HEK293 (cell line): ENCODE results near the gene EDC3.

Experiments
- BCL11B ChIP-seq: fragments of 450-650 bp; formaldehyde crosslinking; IDR thresholded peaks from 2 replicates; pipeline ENCODE4 v1.5.1; 2016; ENCODE audit warnings: low read depth, missing biosample characterization, missing genetic modification characterization
- FEZF1 ChIP-seq: fragments of 450-650 bp; formaldehyde crosslinking; IDR thresholded peaks from 2 replicates; pipeline ENCODE4 v1.5.1; 2016; ENCODE audit warnings: missing biosample characterization, missing genetic modification characterization
- IKZF3 ChIP-seq: fragments of 450-650 bp; IDR thresholded peaks from 2 replicates; pipeline ENCODE4 v1.5.0; 2018; ENCODE audit warnings: missing biosample characterization, mild to moderate bottlenecking, missing genetic modification characterization, moderate library complexity
- MYNN ChIP-seq: fragments of 450-650 bp; formaldehyde crosslinking; IDR thresholded peaks from 2 replicates; pipeline ENCODE4 v1.5.1; 2016; ENCODE audit warnings: missing biosample characterization, missing genetic modification characterization, borderline replicate concordance
- OSR2 ChIP-seq: fragments of 450-650 bp; formaldehyde crosslinking; IDR thresholded peaks from 2 replicates; pipeline ENCODE4 v1.5.1; 2016; ENCODE audit warnings: missing biosample characterization, missing genetic modification characterization
- SALL2 ChIP-seq: fragments of 450-650 bp; formaldehyde crosslinking; IDR thresholded peaks from 2 replicates; pipeline ENCODE4 v1.5.0; 2017; ENCODE audit warnings: missing biosample characterization, mild to moderate bottlenecking, missing genetic modification characterization, borderline replicate concordance
- YY1 ChIP-seq: fragments of 450-650 bp; formaldehyde crosslinking; IDR thresholded peaks from 2 replicates; pipeline ENCODE4 v1.5.1; 2018; ENCODE audit warnings: missing biosample characterization, missing genetic modification characterization
- YY2 ChIP-seq: fragments of 450-650 bp; formaldehyde crosslinking; IDR thresholded peaks from 2 replicates; pipeline ENCODE4 v1.5.1; 2016; ENCODE audit warnings: missing biosample characterization, missing genetic modification characterization
- ZBTB1 ChIP-seq: fragments of 450-650 bp; formaldehyde crosslinking; IDR thresholded peaks from 2 replicates; pipeline ENCODE4 v1.5.1; 2016; ENCODE audit warnings: missing biosample characterization, missing genetic modification characterization
- ZBTB17 ChIP-seq: fragments of 450-650 bp; formaldehyde crosslinking; IDR thresholded peaks from 2 replicates; pipeline ENCODE4 v1.5.1; 2016; ENCODE audit warnings: missing biosample characterization, missing genetic modification characterization
- ZBTB8A ChIP-seq: fragments of 450-650 bp; formaldehyde crosslinking; IDR thresholded peaks from 2 replicates; pipeline ENCODE4 v1.5.1; 2016; ENCODE audit warnings: missing biosample characterization, missing genetic modification characterization
- ZFP3 ChIP-seq: fragments of 450-650 bp; formaldehyde crosslinking; IDR thresholded peaks from 2 replicates; pipeline ENCODE4 v1.5.1; 2016; ENCODE audit warnings: low read depth, missing biosample characterization, missing genetic modification characterization
- ZFP37 ChIP-seq: fragments of 450-650 bp; formaldehyde crosslinking; IDR thresholded peaks from 2 replicates; pipeline ENCODE4 v1.5.1; 2016; ENCODE audit warnings: missing biosample characterization, missing genetic modification characterization
- ZNF112 ChIP-seq: fragments of 450-650 bp; formaldehyde crosslinking; IDR thresholded peaks from 2 replicates; pipeline ENCODE4 v1.5.0; 2017; ENCODE audit warnings: missing biosample characterization, missing genetic modification characterization
- ZNF132 ChIP-seq: fragments of 450-650 bp; formaldehyde crosslinking; IDR thresholded peaks from 2 replicates; pipeline ENCODE4 v1.5.1; 2017; ENCODE audit warnings: missing biosample characterization, missing genetic modification characterization, borderline replicate concordance
- ZNF2 ChIP-seq: fragments of 450-650 bp; formaldehyde crosslinking; IDR thresholded peaks from 2 replicates; pipeline ENCODE4 v1.5.1; 2016; ENCODE audit warnings: missing biosample characterization, missing genetic modification characterization
- ZNF23 ChIP-seq: fragments of 450-650 bp; formaldehyde crosslinking; IDR thresholded peaks from 2 replicates; pipeline ENCODE4 v1.5.1; 2016; ENCODE audit warnings: missing biosample characterization, missing genetic modification characterization, borderline replicate concordance
- ZNF24 ChIP-seq: fragments of 450-650 bp; formaldehyde crosslinking; IDR thresholded peaks from 2 replicates; pipeline ENCODE4 v1.5.1; 2016; ENCODE audit warnings: missing biosample characterization, missing genetic modification characterization
- ZNF292 ChIP-seq: fragments of 450-650 bp; formaldehyde crosslinking; IDR thresholded peaks from 2 replicates; pipeline ENCODE4 v1.5.1; 2016; ENCODE audit warnings: low read depth, missing biosample characterization, missing genetic modification characterization, borderline replicate concordance
- ZNF37A ChIP-seq: fragments of 450-650 bp; IDR thresholded peaks from 2 replicates; pipeline ENCODE4 v1.5.1; 2018; ENCODE audit warnings: missing biosample characterization, missing genetic modification characterization
- ZNF404 ChIP-seq: fragments of 450-650 bp; formaldehyde crosslinking; IDR thresholded peaks from 2 replicates; pipeline ENCODE4 v1.5.1; 2017; ENCODE audit warnings: missing biosample characterization, missing genetic modification characterization
- ZNF501 ChIP-seq: fragments of 450-650 bp; formaldehyde crosslinking; IDR thresholded peaks from 2 replicates; pipeline ENCODE4 v1.5.1; 2016; ENCODE audit warnings: missing biosample characterization, missing genetic modification characterization
- ZNF510 ChIP-seq: fragments of 450-650 bp; formaldehyde crosslinking; IDR thresholded peaks from 2 replicates; pipeline ENCODE4 v1.5.1; 2018; ENCODE audit warnings: mild to moderate bottlenecking, missing genetic modification characterization, missing biosample characterization; ENCODE audit not compliant: insufficient replicate concordance
- ZNF544 ChIP-seq: fragments of 450-650 bp; formaldehyde crosslinking; IDR thresholded peaks from 2 replicates; pipeline ENCODE4 v1.5.0; 2017; ENCODE audit warnings: missing biosample characterization, missing genetic modification characterization
- ZNF549 ChIP-seq: fragments of 450-650 bp; IDR thresholded peaks from 2 replicates; pipeline ENCODE4 v1.5.1; 2018; ENCODE audit warnings: missing biosample characterization, missing genetic modification characterization, mild to moderate bottlenecking, inconsistent platforms, moderate library complexity
- ZNF558 ChIP-seq: fragments of 450-650 bp; formaldehyde crosslinking; IDR thresholded peaks from 2 replicates; pipeline ENCODE4 v1.5.1; 2016; ENCODE audit warnings: missing biosample characterization, missing genetic modification characterization
- ZNF677 ChIP-seq: fragments of 450-650 bp; IDR thresholded peaks from 2 replicates; pipeline ENCODE4 v1.5.0; 2018; ENCODE audit warnings: missing biosample characterization, mild to moderate bottlenecking, missing genetic modification characterization, moderate library complexity
- ZNF707 ChIP-seq: fragments of 450-650 bp; formaldehyde crosslinking; IDR thresholded peaks from 2 replicates; pipeline ENCODE4 v1.5.1; 2016; ENCODE audit warnings: missing biosample characterization, missing genetic modification characterization
- ZNF76 ChIP-seq: fragments of 450-650 bp; formaldehyde crosslinking; IDR thresholded peaks from 2 replicates; pipeline ENCODE4; 2016; ENCODE audit warnings: low read depth, missing biosample characterization, missing genetic modification characterization, borderline replicate concordance
- ZNF776 ChIP-seq: fragments of 450-650 bp; formaldehyde crosslinking; IDR thresholded peaks from 2 replicates; pipeline ENCODE4 v1.5.0; 2017; ENCODE audit warnings: missing biosample characterization, missing genetic modification characterization, borderline replicate concordance
- ZSCAN30 ChIP-seq: fragments of 450-650 bp; IDR thresholded peaks from 2 replicates; pipeline ENCODE4 v1.5.1; 2018; ENCODE audit warnings: missing biosample characterization, mild to moderate bottlenecking, missing genetic modification characterization, moderate library complexity
- TF ChIP-seq, protein P1 (sequence below): fragments of 450-650 bp; formaldehyde crosslinking; IDR thresholded peaks from 2 replicates; pipeline ENCODE4 v1.5.0; 2017; ENCODE audit warnings: missing biosample characterization, missing genetic modification characterization, borderline replicate concordance
- TF ChIP-seq, protein P2 (sequence below): fragments of 450-650 bp; IDR thresholded peaks from 2 replicates; pipeline ENCODE4 v1.5.1; 2018; ENCODE audit warnings: missing biosample characterization, missing genetic modification characterization
- TF ChIP-seq, protein P3 (sequence below): fragments of 450-650 bp; formaldehyde crosslinking; IDR thresholded peaks from 2 replicates; pipeline ENCODE4 v1.5.1; 2016; ENCODE audit warnings: missing biosample characterization, missing genetic modification characterization
- TF ChIP-seq, protein P4 (sequence below): fragments of 450-650 bp; formaldehyde crosslinking; IDR thresholded peaks from 2 replicates; pipeline ENCODE4 v1.5.1; 2016; ENCODE audit warnings: missing biosample characterization, missing genetic modification characterization

EDC3 gene

DNA sequence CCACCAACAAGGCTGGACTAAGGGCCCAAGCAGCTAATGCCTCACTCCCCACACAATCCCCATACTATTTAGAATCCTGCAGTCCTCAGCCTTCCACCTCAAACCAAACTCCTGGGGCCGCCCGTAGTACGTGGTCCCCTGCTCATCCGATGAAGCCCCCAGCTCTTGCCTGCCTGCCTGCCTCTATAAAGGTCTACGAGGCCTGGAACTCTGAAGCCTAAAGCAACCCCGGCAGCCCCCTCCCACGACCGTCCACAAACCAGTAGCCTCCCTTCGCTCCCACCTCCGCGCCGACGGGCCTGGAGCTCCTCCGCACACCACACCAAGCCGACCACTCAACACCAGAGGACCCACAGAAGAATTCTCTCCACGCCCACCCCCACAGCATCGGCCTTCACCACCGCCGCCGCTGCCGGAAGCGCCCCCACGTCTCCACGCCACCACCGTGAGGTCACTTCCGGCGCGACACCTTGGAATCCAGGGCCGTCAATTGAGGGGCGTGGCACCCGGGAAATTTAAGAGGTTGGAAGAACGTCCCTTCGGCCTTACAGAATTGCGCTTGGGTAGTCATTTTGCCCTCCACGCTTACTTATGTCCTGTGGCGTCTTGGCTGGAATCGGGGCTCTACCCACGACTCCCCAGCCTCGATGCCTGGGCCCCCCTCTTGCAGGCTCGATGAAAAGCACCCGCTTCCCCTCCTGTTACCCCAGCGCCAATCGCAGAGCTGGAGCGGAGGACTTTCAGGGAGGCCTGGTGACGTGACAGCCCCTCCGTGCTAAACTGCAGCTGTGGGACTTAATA is at the start of gene EDC3 (continued):
- TF ChIP-seq, protein P1, sequence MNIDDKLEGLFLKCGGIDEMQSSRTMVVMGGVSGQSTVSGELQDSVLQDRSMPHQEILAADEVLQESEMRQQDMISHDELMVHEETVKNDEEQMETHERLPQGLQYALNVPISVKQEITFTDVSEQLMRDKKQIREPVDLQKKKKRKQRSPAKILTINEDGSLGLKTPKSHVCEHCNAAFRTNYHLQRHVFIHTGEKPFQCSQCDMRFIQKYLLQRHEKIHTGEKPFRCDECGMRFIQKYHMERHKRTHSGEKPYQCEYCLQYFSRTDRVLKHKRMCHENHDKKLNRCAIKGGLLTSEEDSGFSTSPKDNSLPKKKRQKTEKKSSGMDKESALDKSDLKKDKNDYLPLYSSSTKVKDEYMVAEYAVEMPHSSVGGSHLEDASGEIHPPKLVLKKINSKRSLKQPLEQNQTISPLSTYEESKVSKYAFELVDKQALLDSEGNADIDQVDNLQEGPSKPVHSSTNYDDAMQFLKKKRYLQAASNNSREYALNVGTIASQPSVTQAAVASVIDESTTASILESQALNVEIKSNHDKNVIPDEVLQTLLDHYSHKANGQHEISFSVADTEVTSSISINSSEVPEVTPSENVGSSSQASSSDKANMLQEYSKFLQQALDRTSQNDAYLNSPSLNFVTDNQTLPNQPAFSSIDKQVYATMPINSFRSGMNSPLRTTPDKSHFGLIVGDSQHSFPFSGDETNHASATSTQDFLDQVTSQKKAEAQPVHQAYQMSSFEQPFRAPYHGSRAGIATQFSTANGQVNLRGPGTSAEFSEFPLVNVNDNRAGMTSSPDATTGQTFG (tag by site-specific recombination) = no peak
- TF ChIP-seq ZNF76 = peak; percentile 73
- TF ChIP-seq, protein P2, sequence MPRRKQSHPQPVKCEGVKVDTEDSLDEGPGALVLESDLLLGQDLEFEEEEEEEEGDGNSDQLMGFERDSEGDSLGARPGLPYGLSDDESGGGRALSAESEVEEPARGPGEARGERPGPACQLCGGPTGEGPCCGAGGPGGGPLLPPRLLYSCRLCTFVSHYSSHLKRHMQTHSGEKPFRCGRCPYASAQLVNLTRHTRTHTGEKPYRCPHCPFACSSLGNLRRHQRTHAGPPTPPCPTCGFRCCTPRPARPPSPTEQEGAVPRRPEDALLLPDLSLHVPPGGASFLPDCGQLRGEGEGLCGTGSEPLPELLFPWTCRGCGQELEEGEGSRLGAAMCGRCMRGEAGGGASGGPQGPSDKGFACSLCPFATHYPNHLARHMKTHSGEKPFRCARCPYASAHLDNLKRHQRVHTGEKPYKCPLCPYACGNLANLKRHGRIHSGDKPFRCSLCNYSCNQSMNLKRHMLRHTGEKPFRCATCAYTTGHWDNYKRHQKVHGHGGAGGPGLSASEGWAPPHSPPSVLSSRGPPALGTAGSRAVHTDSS (tag by site-specific recombination) = no peak
- no peak; the same call in 1 of the 2 replicates for TF ChIP-seq ZBTB8A
- TF ChIP-seq, protein P3, sequence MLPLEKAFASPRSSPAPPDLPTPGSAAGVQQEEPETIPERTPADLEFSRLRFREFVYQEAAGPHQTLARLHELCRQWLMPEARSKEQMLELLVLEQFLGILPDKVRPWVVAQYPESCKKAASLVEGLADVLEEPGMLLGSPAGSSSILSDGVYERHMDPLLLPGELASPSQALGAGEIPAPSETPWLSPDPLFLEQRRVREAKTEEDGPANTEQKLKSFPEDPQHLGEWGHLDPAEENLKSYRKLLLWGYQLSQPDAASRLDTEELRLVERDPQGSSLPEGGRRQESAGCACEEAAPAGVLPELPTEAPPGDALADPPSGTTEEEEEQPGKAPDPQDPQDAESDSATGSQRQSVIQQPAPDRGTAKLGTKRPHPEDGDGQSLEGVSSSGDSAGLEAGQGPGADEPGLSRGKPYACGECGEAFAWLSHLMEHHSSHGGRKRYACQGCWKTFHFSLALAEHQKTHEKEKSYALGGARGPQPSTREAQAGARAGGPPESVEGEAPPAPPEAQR (tag by site-specific recombination) = no peak
- no peak for TF ChIP-seq ZNF23 (tag by site-specific recombination)
- no peak for TF ChIP-seq ZNF544
- TF ChIP-seq SALL2 (tag by site-specific recombination) = no peak
- TF ChIP-seq YY1 (tag by site-specific recombination) = no peak; the same call in 1 of the 2 replicates
- peak; percentile 72; the same call in 1 of the 2 replicates for TF ChIP-seq IKZF3
- peak; percentile 67 for TF ChIP-seq YY2 (tag by site-specific recombination)
- TF ChIP-seq ZNF549 (tag by site-specific recombination) = no peak
- no peak for TF ChIP-seq ZNF776
- no peak for TF ChIP-seq ZNF558 (tag by site-specific recombination)
- no peak for TF ChIP-seq ZNF292 (tag by site-specific recombination)
- no peak for TF ChIP-seq FEZF1 (tag by site-specific recombination)
- no peak for TF ChIP-seq ZNF132 (tag by site-specific recombination)
- 0 out of 2 replicates have a peak, but pooled peaks have one; percentile 20 for TF ChIP-seq MYNN (tag by site-specific recombination)
- TF ChIP-seq ZFP37 (tag by site-specific recombination) = peak; percentile 80; the same call in 1 of the 2 replicates
- no peak for TF ChIP-seq ZFP3 (tag by site-specific recombination)
- TF ChIP-seq ZNF2 (tag by site-specific recombination) = peak; percentile 88
- TF ChIP-seq, protein P4, sequence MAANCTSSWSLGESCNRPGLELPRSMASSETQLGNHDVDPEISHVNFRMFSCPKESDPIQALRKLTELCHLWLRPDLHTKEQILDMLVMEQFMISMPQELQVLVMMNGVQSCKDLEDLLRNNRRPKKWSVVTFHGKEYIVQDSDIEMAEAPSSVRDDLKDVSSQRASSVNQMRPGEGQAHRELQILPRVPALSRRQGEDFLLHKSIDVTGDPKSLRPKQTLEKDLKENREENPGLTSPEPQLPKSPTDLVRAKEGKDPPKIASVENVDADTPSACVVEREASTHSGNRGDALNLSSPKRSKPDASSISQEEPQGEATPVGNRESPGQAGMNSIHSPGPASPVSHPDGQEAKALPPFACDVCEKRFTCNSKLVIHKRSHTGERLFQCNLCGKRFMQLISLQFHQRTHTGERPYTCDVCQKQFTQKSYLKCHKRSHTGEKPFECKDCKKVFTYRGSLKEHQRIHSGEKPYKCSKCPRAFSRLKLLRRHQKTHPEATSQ (tag by site-specific recombination) = 0 out of 2 replicates have a peak, but pooled peaks have one; percentile 24
- TF ChIP-seq ZNF37A (tag by site-specific recombination) = no peak
- TF ChIP-seq ZNF404 (tag by site-specific recombination) = no peak
- no peak for TF ChIP-seq ZNF677 (tag by site-specific recombination)
- TF ChIP-seq BCL11B (tag by site-specific recombination) = no peak
- no peak for TF ChIP-seq ZBTB1 (tag by site-specific recombination)
- TF ChIP-seq ZBTB17 = peak; percentile 99
- no peak for TF ChIP-seq OSR2 (tag by site-specific recombination)
- peak; percentile 48; the same call in 1 of the 2 replicates for TF ChIP-seq ZNF24
- TF ChIP-seq ZNF510 (tag by site-specific recombination) = no peak
- no peak for TF ChIP-seq ZNF112 (tag by site-specific recombination)
- peak; percentile 90 for TF ChIP-seq ZNF501 (tag by site-specific recombination)
- peak; percentile 57; the same call in 1 of the 2 replicates for TF ChIP-seq ZSCAN30 (tag by site-specific recombination)
- TF ChIP-seq ZNF707 (tag by site-specific recombination) = no peak
